WTC11 (cell line): ENCODE measurements around the gene USH2A. TPM values are rescaled to one million over a fixed set of nuclear protein-coding genes. Genes with fewer than 3 reads are reported as not detected.

Experiments
- ATAC-seq: fragments of 200-7000 bp; cut with Tn5 transposase; 2 replicates; pipeline ENCODE4 v1.10.0; 2021; ENCODE audit warnings: mild to moderate bottlenecking, moderate library complexity
- CTCF ChIA-PET: fragments of 300-600 bp; sonication (Branson Sonifier 250); formaldehyde crosslinking; loops from one replicate; lab custom pipeline; 2021; ENCODE audit warnings: antibody characterized with exemption; lab: Charles Lee
- POLR2A ChIA-PET: fragments of 350-600 bp; sonication (Branson Sonifier 250); formaldehyde crosslinking; loops from one replicate; lab custom pipeline; 2021; ENCODE audit warnings: antibody characterized with exemption; lab: Charles Lee
- DNase-seq: peaks from one replicate; pipeline ENCODE4 v3.0.0; 2021; ENCODE audit warnings: low spot score
- H3K27ac Mint-ChIP-seq: 2 replicates; pipeline ENCODE4 v1.8.0; 2021; ENCODE audit warnings: mixed read lengths
- H3K27me3 Mint-ChIP-seq: 2 replicates; pipeline ENCODE4 v1.8.0; 2021; ENCODE audit warnings: low read depth, mild to moderate bottlenecking, moderate library complexity, mixed read lengths
- H3K36me3 Mint-ChIP-seq: 2 replicates; pipeline ENCODE4 v1.8.0; 2021; ENCODE audit warnings: mixed read lengths
- H3K4me1 Mint-ChIP-seq: 2 replicates; pipeline ENCODE4 v1.8.0; 2022; ENCODE audit warnings: mixed read lengths
- H3K4me3 Mint-ChIP-seq: 2 replicates; pipeline ENCODE4 v1.8.0; 2021; ENCODE audit warnings: mild to moderate bottlenecking, moderate library complexity, mixed read lengths
- H3K9me3 Mint-ChIP-seq: 2 replicates; pipeline ENCODE4 v1.8.0; 2021; ENCODE audit warnings: mixed read lengths
- AFF4 ChIP-seq: sonication (generic); formaldehyde crosslinking; IDR thresholded peaks from 2 replicates; pipeline ENCODE4 v1.8.1; 2023; ENCODE audit warnings: mild to moderate bottlenecking, missing genetic modification reagents, borderline replicate concordance
- AR ChIP-seq: fragments of 250-450 bp; sonication (Bioruptor Pico); IDR thresholded peaks from 2 replicates; pipeline ENCODE4 v1.9.0; 2021; ENCODE audit warnings: mild to moderate bottlenecking
- ARID4B ChIP-seq: sonication (generic); formaldehyde crosslinking; IDR thresholded peaks from 2 replicates; pipeline ENCODE4 v1.8.0; 2023; ENCODE audit warnings: missing genetic modification reagents, mild to moderate bottlenecking, borderline replicate concordance
- ATF3 ChIP-seq: sonication (generic); formaldehyde crosslinking; conservative IDR thresholded peaks from 2 replicates; pipeline ENCODE4 v1.8.1; 2022; ENCODE audit warnings: mild to moderate bottlenecking, missing genetic modification reagents
- CDX4 ChIP-seq: fragments of 250-450 bp; sonication (Bioruptor Pico); IDR thresholded peaks from 2 replicates; pipeline ENCODE4 v1.9.0; 2021; ENCODE audit warnings: moderate library complexity, mild to moderate bottlenecking, inconsistent platforms, borderline replicate concordance
- GABPB1 ChIP-seq: sonication (generic); formaldehyde crosslinking; IDR thresholded peaks from 2 replicates; pipeline ENCODE4 v1.8.1; 2023; ENCODE audit warnings: mild to moderate bottlenecking, missing genetic modification reagents
- PRDM15 ChIP-seq: sonication (generic); formaldehyde crosslinking; IDR thresholded peaks from 2 replicates; pipeline ENCODE4 v1.8.0; 2022; ENCODE audit warnings: missing genetic modification reagents
- PRRX2 ChIP-seq: fragments of 250-450 bp; sonication (Bioruptor Pico); IDR thresholded peaks from 2 replicates; pipeline ENCODE4 v1.8.0; 2021; ENCODE audit warnings: mild to moderate bottlenecking
- SMAD4 ChIP-seq: sonication (generic); formaldehyde crosslinking; IDR thresholded peaks from 2 replicates; pipeline ENCODE4 v1.8.0; 2022; ENCODE audit warnings: mild to moderate bottlenecking, missing genetic modification reagents
- ZMAT4 ChIP-seq: fragments of 250-450 bp; sonication (Bioruptor Pico); IDR thresholded peaks from 2 replicates; pipeline ENCODE4 v1.9.0; 2021; ENCODE audit warnings: mild to moderate bottlenecking
- ZNF263 ChIP-seq: sonication (generic); formaldehyde crosslinking; IDR thresholded peaks from 2 replicates; pipeline ENCODE4 v1.8.1; 2022; ENCODE audit warnings: low read depth, mild to moderate bottlenecking, moderate library complexity, missing genetic modification reagents
- ZNF317 ChIP-seq: sonication (generic); formaldehyde crosslinking; IDR thresholded peaks from 2 replicates; pipeline ENCODE4 v1.8.1; 2023; ENCODE audit warnings: low read depth, mild to moderate bottlenecking, moderate library complexity, missing genetic modification reagents, borderline replicate concordance
- ZNF423 ChIP-seq: fragments of 250-450 bp; sonication (Bioruptor Pico); IDR thresholded peaks from 2 replicates; pipeline ENCODE4 v2.1.2; 2022; ENCODE audit warnings: mild to moderate bottlenecking, moderate library complexity
- ZNF512 ChIP-seq: sonication (generic); formaldehyde crosslinking; IDR thresholded peaks from 2 replicates; pipeline ENCODE4 v1.8.1; 2022; ENCODE audit warnings: missing genetic modification reagents, borderline replicate concordance
- total RNA-seq: library from RNA; stranded (reverse); gene quantifications from 3 replicates; pipeline ENCODE4 v1.2.3, GENCODE V29; 2021

The USH2A gene
- total RNA-seq, 1 experiment from 2014 or later = 0.37 TPM

- TF ChIP-seq ZMAT4 (CRISPR knock-in tag) = no peak
- TF ChIP-seq ARID4B (CRISPR knock-in tag) = no peak
- TF ChIP-seq GABPB1 (CRISPR knock-in tag) = no peak
- no peak for TF ChIP-seq AR (CRISPR knock-in tag)
- no peak for TF ChIP-seq AFF4 (CRISPR knock-in tag)
- no peak for TF ChIP-seq ZNF317 (CRISPR knock-in tag)
- no peak for TF ChIP-seq ZNF512
- no peak for TF ChIP-seq ATF3 (CRISPR knock-in tag)
- no peak for TF ChIP-seq SMAD4
These were observed 32.3 kb downstream of the USH2A start (continued) for GRCh38 chr1:216390956-216391355.

- Mint-ChIP-seq H3K36me3 (no peaks in the 10 kb centered on the region), H3K27me3 (peaks cover 4% of the 10 kb centered on the region), H3K4me1 (peaks cover 35% of the 10 kb centered on the region), H3K9me3 (no peaks in the 10 kb centered on the region), H3K27ac (no peak overlapping the region), H3K4me3 (no peak overlapping the region)
- ChIA-PET POLR2A (no interaction called here), CTCF (interaction anchor here (0.6 kb wide), 1 partner anchor 155 kb away, joined by 3 read pairs; no protein-coding TSS in a partner anchor)
- TF ChIP-seq PRDM15 (CRISPR knock-in tag) (no peak), CDX4 (no peak), PRRX2 (CRISPR knock-in tag) (no peak), ZNF263 (CRISPR knock-in tag) (no peak), ZNF423 (CRISPR knock-in tag) (no peak)
- DNase-seq (no peak), ATAC-seq (no peak)
These were observed 33.5 kb downstream of the USH2A start for GRCh38 chr1:216389774-216390173.
